LNCAP (cell line): ENCODE data around the gene NLRP6.

Source experiments
- CTCF ChIP-seq: fragments of 450-650 bp; IDR thresholded peaks from 2 replicates; pipeline ENCODE4 v1.5.1; 2017; ENCODE audit warnings: mild to moderate bottlenecking

The NLRP6 gene

GRCh38 chr11:257766-258493 is 20.3 kb upstream of the NLRP6 start:
- TF ChIP-seq CTCF: peak; percentile 17; the same call in 1 of the 2 replicates

GRCh38 chr11:259413-259812 is 18.8 kb upstream of the NLRP6 start:
- TF ChIP-seq CTCF: no peak

GRCh38 chr11:261624-262023 is 16.6 kb upstream of the NLRP6 start:
- TF ChIP-seq CTCF: no peak

GRCh38 chr11:266676-267439 is 11.3 kb upstream of the NLRP6 start:
- no peak for TF ChIP-seq CTCF

- no peak for TF ChIP-seq CTCF
Observed at GRCh38 chr11:267491-267994, 10.7 kb upstream of the NLRP6 start.

GRCh38 chr11:269146-269890 is 8.9 kb upstream of the NLRP6 start:
- no peak for TF ChIP-seq CTCF
